Left ventricle myocardium inferior (tissue), 1 donor: Measurements from ENCODE around the gene ENTHD1. TPM values are rescaled to one million over a fixed set of nuclear protein-coding genes. Genes with fewer than 3 reads are reported as not detected.
"Not testable (repeated sequence)": the region's sequence is repeated elsewhere in the genome, so short reads cannot be mapped to it uniquely, and the experiment has no call there.

Experiments used
- DNase-seq: peaks from one replicate; pipeline ENCODE4 v3.0.0-alpha.2; 2020
- H3K27ac ChIP-seq: fragments of 200-600 bp; replicated peaks from 2 replicates; pipeline ENCODE4 v1.8.0; 2021
- H3K27me3 ChIP-seq: fragments of 200-600 bp; 2 replicates; pipeline ENCODE4 v1.8.0; 2021; ENCODE audit warnings: low read depth
- H3K36me3 ChIP-seq: fragments of 200-600 bp; 2 replicates; pipeline ENCODE4 v1.8.0; 2021
- H3K4me1 ChIP-seq: fragments of 200-600 bp; 2 replicates; pipeline ENCODE4 v1.8.0; 2021
- H3K4me3 ChIP-seq: fragments of 200-600 bp; 2 replicates; pipeline ENCODE4 v1.8.0; 2021; ENCODE audit warnings: mild to moderate bottlenecking, moderate library complexity
- H3K9me3 ChIP-seq: fragments of 200-600 bp; replicated peaks from 2 replicates; pipeline ENCODE4 v1.8.0; 2021
- intact Hi-C: fragments of 100-400 bp; cut with micrococcal nuclease; formaldehyde crosslinking; loops from one replicate; pipeline ENCODE4 v1.11.0; 2022
- total RNA-seq: library from RNA; stranded (reverse); fragmentation: NEBNext Ultra II Directional; extraction: Animal tissue kit (Norgen Biotek cat#: 25700); gene quantifications from one replicate; pipeline ENCODE4 v1.2.1, GENCODE V29; 2021
- TF ChIP-seq, protein P1 (sequence below): fragments of 200-600 bp; IDR thresholded peaks from 2 replicates; pipeline ENCODE4 v1.8.0; 2021; ENCODE audit warnings: antibody characterized with exemption, mild to moderate bottlenecking, borderline replicate concordance
- donor health status: DM: no; HTN: yes; CAD: no; lungs with severe emphysema.

Gene ENTHD1
- total RNA-seq, 1 donor from 2014 or later: not detected

DNA sequence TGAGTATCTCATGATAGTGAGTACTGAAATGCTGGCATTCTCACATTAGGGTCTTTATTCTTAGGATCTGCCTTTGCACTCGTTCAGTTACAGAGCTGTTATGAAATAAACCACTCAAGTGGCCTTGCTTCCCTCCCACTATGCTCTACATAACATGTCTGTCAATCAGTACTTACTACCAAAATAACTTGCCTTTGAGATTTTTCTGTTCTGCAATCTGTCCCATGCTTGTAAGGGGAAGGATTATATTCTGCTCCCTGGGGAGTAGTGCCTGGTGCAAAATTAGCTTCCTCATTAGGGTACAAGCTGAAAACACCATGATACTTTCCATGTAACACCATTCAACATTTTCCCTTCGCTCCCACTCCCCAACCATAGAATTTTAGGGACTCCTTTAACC is 5.4 kb upstream of the ENTHD1 start:
- peaks cover 12% of the 10 kb centered on the region for H3K4me1 ChIP-seq
- no peak overlapping the region for H3K4me3 ChIP-seq
- intact Hi-C loops: no loop called here
- no peaks in the 10 kb centered on the region for H3K36me3 ChIP-seq
- TF ChIP-seq, protein P1, sequence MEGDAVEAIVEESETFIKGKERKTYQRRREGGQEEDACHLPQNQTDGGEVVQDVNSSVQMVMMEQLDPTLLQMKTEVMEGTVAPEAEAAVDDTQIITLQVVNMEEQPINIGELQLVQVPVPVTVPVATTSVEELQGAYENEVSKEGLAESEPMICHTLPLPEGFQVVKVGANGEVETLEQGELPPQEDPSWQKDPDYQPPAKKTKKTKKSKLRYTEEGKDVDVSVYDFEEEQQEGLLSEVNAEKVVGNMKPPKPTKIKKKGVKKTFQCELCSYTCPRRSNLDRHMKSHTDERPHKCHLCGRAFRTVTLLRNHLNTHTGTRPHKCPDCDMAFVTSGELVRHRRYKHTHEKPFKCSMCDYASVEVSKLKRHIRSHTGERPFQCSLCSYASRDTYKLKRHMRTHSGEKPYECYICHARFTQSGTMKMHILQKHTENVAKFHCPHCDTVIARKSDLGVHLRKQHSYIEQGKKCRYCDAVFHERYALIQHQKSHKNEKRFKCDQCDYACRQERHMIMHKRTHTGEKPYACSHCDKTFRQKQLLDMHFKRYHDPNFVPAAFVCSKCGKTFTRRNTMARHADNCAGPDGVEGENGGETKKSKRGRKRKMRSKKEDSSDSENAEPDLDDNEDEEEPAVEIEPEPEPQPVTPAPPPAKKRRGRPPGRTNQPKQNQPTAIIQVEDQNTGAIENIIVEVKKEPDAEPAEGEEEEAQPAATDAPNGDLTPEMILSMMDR: no peak
- H3K9me3 ChIP-seq: no peaks in the 10 kb centered on the region
- H3K27me3 ChIP-seq: peaks cover 35% of the 10 kb centered on the region
- no peak for DNase-seq
- peak overlapping the region; percentile 30 for H3K27ac ChIP-seq

DNA sequence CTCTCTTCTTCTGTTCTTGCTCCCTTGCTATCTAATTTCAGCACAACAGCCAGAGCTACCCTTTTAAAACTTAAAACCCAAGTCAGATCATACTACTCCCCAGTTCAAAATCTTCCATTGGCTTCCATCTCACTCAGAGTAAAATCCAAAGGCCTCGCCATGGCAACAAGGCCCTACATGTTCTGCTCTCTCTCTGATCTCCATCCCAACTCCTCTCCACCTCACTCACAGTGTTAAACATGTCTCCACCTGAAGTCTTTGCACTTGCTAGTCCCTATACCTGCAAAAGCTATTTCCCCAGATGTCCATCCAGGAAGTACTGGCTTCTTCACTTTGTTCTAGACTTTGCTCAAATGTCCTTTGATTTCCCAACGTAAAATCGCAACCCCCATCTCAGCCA is 4.3 kb upstream of the ENTHD1 start:
- Histone ChIP-seq H3K27ac (no peak overlapping the region), H3K4me1 (peaks cover 12% of the 10 kb centered on the region), H3K9me3 (no peaks in the 10 kb centered on the region), H3K4me3 (no peak overlapping the region), H3K27me3 (peaks cover 34% of the 10 kb centered on the region), H3K36me3 (no peaks in the 10 kb centered on the region)
- DNase-seq: no peak
- intact Hi-C loops: no loop called here
- TF ChIP-seq, protein P1: no peak

DNA sequence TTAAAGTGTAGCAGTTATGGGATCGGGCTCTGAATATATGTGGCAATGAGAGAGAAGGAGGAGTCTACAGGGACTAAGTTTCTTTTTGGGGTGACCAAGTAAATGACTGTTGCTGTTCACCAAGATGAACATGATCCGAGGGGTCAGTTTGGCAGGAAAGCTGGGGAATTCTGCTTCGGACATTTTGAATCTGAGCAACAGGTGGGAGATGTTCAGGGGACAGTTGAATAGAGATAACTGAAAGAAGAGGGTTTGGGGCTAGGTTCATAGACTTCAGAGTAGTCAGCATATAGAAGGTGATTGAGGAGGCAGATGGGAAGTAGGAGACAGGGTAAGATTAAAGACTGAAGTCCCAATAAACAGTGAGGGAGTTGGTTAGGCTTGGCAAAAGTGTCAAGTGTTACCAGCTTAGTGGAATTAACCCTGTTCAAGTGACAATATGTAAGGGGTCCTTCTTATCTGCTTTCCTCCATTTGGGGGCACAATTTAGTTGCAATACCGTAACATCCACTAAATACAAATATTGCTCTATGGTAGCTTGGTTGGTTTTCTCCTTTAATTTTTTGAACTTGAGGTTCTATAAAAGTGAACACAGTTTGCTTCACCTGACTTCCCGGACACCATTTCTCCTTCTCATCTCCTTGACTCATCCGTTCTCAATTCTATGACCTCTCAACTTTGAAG is 2.9 kb upstream of the ENTHD1 start:
- intact Hi-C loops: no loop called here

DNA sequence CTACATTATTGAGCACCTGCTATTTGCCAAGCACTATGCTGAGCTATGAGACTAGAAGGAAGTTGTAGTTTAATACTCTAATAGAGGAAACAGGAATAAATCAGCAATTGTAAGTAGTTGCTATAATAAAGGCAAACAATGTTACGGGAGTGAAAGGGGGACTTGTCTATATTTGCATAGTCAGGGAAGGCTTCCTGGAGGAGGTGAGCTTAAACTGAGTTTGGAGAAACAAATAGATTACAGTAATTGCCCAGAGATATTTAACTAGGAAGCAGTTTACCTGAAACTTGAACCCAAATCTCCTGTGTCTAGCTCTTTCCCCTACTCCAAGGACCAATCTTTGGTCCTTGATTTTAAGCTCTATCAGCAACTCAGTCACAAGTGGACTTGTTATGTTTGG is 2.1 kb upstream of the ENTHD1 start:
- H3K36me3 ChIP-seq: no peaks in the 10 kb centered on the region
- no peak overlapping the region for H3K27ac ChIP-seq
- DNase-seq: no peak
- H3K4me3 ChIP-seq: no peak overlapping the region
- no peaks in the 10 kb centered on the region for H3K9me3 ChIP-seq
- intact Hi-C loops: no loop called here
- H3K27me3 ChIP-seq: peaks cover 40% of the 10 kb centered on the region
- H3K4me1 ChIP-seq: peaks cover 12% of the 10 kb centered on the region
- TF ChIP-seq, protein P1: no peak

More for the DNA sequence above, 2.9 kb upstream of the ENTHD1 start:
- Histone ChIP-seq H3K4me1 (peaks cover 12% of the 10 kb centered on the region), H3K9me3 (no peaks in the 10 kb centered on the region), H3K36me3 (no peaks in the 10 kb centered on the region), H3K4me3 (no peak overlapping the region), H3K27me3 (peaks cover 33% of the 10 kb centered on the region), H3K27ac (no peak overlapping the region)
- TF ChIP-seq, protein P1: no peak
- no peak for DNase-seq

DNA sequence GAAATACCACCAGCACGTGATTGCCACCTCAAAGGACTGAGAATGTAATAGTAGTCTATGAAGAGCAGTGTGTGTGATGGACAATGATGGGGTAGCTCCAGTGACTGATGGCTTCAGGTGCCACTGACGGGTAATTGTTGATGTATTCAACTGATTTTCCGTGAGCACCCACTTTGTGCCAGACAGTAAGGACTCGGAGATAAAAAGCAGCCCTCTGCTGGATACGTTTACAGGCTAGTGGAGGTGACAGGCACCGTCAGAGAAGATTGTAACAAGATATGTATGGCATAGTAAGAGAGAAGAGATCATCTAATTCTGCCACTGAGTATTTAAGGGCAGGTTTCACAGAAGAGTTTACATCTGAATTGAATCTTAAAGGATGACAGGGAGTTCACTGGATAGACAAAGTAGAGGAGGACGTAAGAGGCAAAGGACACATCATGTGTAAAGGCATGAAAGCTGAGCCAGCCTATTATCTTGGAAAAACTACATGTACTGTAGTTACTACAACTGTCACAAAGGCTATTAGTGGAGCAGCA is 1.1 kb upstream of the ENTHD1 start:
- TF ChIP-seq, protein P1: no peak
- H3K36me3 ChIP-seq: no peaks in the 10 kb centered on the region
- intact Hi-C loops: no loop called here
- DNase-seq: no peak
- H3K9me3 ChIP-seq: no peaks in the 10 kb centered on the region
- H3K27ac ChIP-seq: no peak overlapping the region
- no peak overlapping the region for H3K4me3 ChIP-seq
- H3K4me1 ChIP-seq: peaks cover 11% of the 10 kb centered on the region
- peaks cover 33% of the 10 kb centered on the region for H3K27me3 ChIP-seq

DNA sequence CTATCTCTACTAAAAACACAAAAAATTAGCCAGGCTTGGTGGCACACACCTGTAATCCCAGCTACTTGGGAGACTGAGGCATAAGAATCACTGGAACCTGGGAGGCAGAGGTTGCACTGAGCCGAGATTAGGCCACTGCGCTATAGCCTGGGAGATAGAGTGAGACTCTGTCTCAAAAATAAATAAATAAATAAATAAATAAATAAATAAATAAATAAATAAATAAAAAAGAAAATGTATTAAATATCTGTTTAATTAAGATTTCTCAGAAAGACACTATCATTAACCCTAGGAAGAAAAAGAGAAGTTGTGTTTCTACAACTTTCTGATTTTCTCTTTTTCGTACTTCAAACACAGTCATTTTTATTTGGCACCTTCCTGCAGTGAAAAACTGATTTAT is 3.6 kb downstream of the ENTHD1 start:
- DNase-seq, intact Hi-C loops, H3K9me3 ChIP-seq, H3K27ac ChIP-seq, H3K36me3 ChIP-seq, H3K4me1 ChIP-seq, H3K4me3 ChIP-seq: not testable (repeated sequence)
- peaks cover 69% of the 10 kb centered on the region for H3K27me3 ChIP-seq
